VCaP (cell line): ENCODE results near the gene TRIM7.

Source experiments
- H3K27ac ChIP-seq: fragments of 450-650 bp; 2 replicates; pipeline ENCODE4 v1.5.1; 2017
- CTCF ChIP-seq: fragments of 450-650 bp; conservative IDR thresholded peaks from 2 replicates; pipeline ENCODE4 v1.5.1; 2017; ENCODE audit warnings: mild to moderate bottlenecking, moderate library complexity

Gene TRIM7

GRCh38 chr5:181242031-181242451 is 37.0 kb upstream of the TRIM7 start:
- no peak for TF ChIP-seq CTCF
- H3K27ac ChIP-seq: peak overlapping the region; percentile 98

- peak overlapping the region; percentile 98 for H3K27ac ChIP-seq
- TF ChIP-seq CTCF: no peak
Measured at GRCh38 chr5:181241393-181241975, 36.5 kb upstream of the TRIM7 start.

- TF ChIP-seq CTCF: no peak
- peak overlapping the region; percentile 98; the same call in 1 of the 2 replicates for H3K27ac ChIP-seq
Measured at GRCh38 chr5:181239062-181239663, 34.2 kb upstream of the TRIM7 start.

GRCh38 chr5:181237729-181238385 is 32.9 kb upstream of the TRIM7 start:
- H3K27ac ChIP-seq: peak overlapping the region; percentile 8
- TF ChIP-seq CTCF: no peak

- peak overlapping the region; percentile 8; the same call in 1 of the 2 replicates for H3K27ac ChIP-seq
- TF ChIP-seq CTCF: no peak
Measured at GRCh38 chr5:181236954-181237641, 32.1 kb upstream of the TRIM7 start.

- TF ChIP-seq CTCF: no peak
- H3K27ac ChIP-seq: peak overlapping the region; percentile 8; the same call in 1 of the 2 replicates
Measured at GRCh38 chr5:181236471-181236870, 31.5 kb upstream of the TRIM7 start.

- H3K27ac ChIP-seq: peak overlapping the region; percentile 8; the same call in 1 of the 2 replicates
Measured at GRCh38 chr5:181235689-181236366, 30.8 kb upstream of the TRIM7 start.

More at GRCh38 chr5:181235689-181236366, 30.8 kb upstream of the TRIM7 start:
- TF ChIP-seq CTCF: no peak
